Activated naive CD8-positive, alpha-beta T cell (primary cell): ENCODE results near the gene RNF217.
"Not testable (repeated sequence)": the region's sequence is repeated elsewhere in the genome, so short reads cannot be mapped to it uniquely, and the experiment has no call there.

Source experiments
- H3K27ac Mint-ChIP-seq: one replicate; pipeline ENCODE4 v1.8.0; 2021; ENCODE audit warnings: mixed read lengths
- H3K27me3 Mint-ChIP-seq: one replicate; pipeline ENCODE4 v1.8.0; 2021; ENCODE audit warnings: mixed read lengths
- H3K36me3 Mint-ChIP-seq: one replicate; pipeline ENCODE4 v1.8.0; 2021; ENCODE audit warnings: mixed read lengths
- H3K4me1 Mint-ChIP-seq: one replicate; pipeline ENCODE4 v1.8.0; 2021; ENCODE audit warnings: low read depth, mixed read lengths
- H3K4me3 Mint-ChIP-seq: one replicate; pipeline ENCODE4 v1.8.0; 2021; ENCODE audit warnings: mild to moderate bottlenecking, mixed read lengths
- H3K9me3 Mint-ChIP-seq: one replicate; pipeline ENCODE4 v1.8.0; 2021; ENCODE audit warnings: low read depth, mixed read lengths

RNF217 gene

GRCh38 chr6:125009578-125009977 is 47.3 kb downstream of the RNF217 start:
- Mint-ChIP-seq H3K27ac (no peak overlapping the region), H3K36me3 (no peaks in the 10 kb centered on the region), H3K9me3 (no peaks in the 10 kb centered on the region), H3K27me3 (peaks cover 4% of the 10 kb centered on the region), H3K4me1 (peaks cover 4% of the 10 kb centered on the region), H3K4me3 (no peak overlapping the region)

- H3K27me3 Mint-ChIP-seq: peaks cover under 1% of the 10 kb centered on the region
- H3K9me3 Mint-ChIP-seq: no peaks in the 10 kb centered on the region
- H3K27ac Mint-ChIP-seq: no peak overlapping the region
- peaks cover 4% of the 10 kb centered on the region for H3K4me1 Mint-ChIP-seq
- no peak overlapping the region for H3K4me3 Mint-ChIP-seq
- no peaks in the 10 kb centered on the region for H3K36me3 Mint-ChIP-seq
Measured at GRCh38 chr6:125013938-125014660, 51.9 kb downstream of the RNF217 start.

GRCh38 chr6:125014661-125014957 is 52.4 kb downstream of the RNF217 start:
- Mint-ChIP-seq H3K9me3 (no peaks in the 10 kb centered on the region), H3K27ac (no peak overlapping the region), H3K4me1 (peaks cover 4% of the 10 kb centered on the region), H3K27me3 (no peaks in the 10 kb centered on the region), H3K4me3 (no peak overlapping the region), H3K36me3 (no peaks in the 10 kb centered on the region)

GRCh38 chr6:125015152-125015551 is 52.9 kb downstream of the RNF217 start:
- no peaks in the 10 kb centered on the region for H3K27me3 Mint-ChIP-seq
- H3K27ac Mint-ChIP-seq: no peak overlapping the region
- H3K4me1 Mint-ChIP-seq: peaks cover 4% of the 10 kb centered on the region
- H3K36me3 Mint-ChIP-seq: no peaks in the 10 kb centered on the region
- no peak overlapping the region for H3K4me3 Mint-ChIP-seq
- no peaks in the 10 kb centered on the region for H3K9me3 Mint-ChIP-seq

GRCh38 chr6:125018136-125018535 is 55.9 kb downstream of the RNF217 start:
- H3K9me3 Mint-ChIP-seq: no peaks in the 10 kb centered on the region
- H3K4me1 Mint-ChIP-seq: peaks cover 2% of the 10 kb centered on the region
- no peak overlapping the region for H3K27ac Mint-ChIP-seq
- no peaks in the 10 kb centered on the region for H3K36me3 Mint-ChIP-seq
- H3K4me3 Mint-ChIP-seq: no peak overlapping the region
- H3K27me3 Mint-ChIP-seq: no peaks in the 10 kb centered on the region

GRCh38 chr6:125019281-125019680 is 57.0 kb downstream of the RNF217 start:
- Mint-ChIP-seq H3K4me3 (no peak overlapping the region), H3K27ac (no peak overlapping the region), H3K9me3 (no peaks in the 10 kb centered on the region), H3K27me3 (no peaks in the 10 kb centered on the region), H3K4me1 (peaks cover 1% of the 10 kb centered on the region), H3K36me3 (no peaks in the 10 kb centered on the region)

GRCh38 chr6:125019918-125020317 is 57.7 kb downstream of the RNF217 start:
- Mint-ChIP-seq H3K36me3 (no peaks in the 10 kb centered on the region), H3K4me3 (no peak overlapping the region), H3K27me3 (no peaks in the 10 kb centered on the region), H3K27ac (no peak overlapping the region), H3K9me3 (no peaks in the 10 kb centered on the region), H3K4me1 (no peaks in the 10 kb centered on the region)

- Mint-ChIP-seq H3K4me3 (no peak overlapping the region), H3K9me3 (no peaks in the 10 kb centered on the region), H3K27ac (no peak overlapping the region), H3K4me1 (no peaks in the 10 kb centered on the region), H3K27me3 (no peaks in the 10 kb centered on the region), H3K36me3 (no peaks in the 10 kb centered on the region)
Measured at GRCh38 chr6:125020385-125020784, 58.1 kb downstream of the RNF217 start.

GRCh38 chr6:125022391-125022989 is 60.3 kb downstream of the RNF217 start:
- H3K4me3 Mint-ChIP-seq: no peak overlapping the region
- H3K36me3 Mint-ChIP-seq: no peaks in the 10 kb centered on the region
- no peak overlapping the region for H3K27ac Mint-ChIP-seq
- no peaks in the 10 kb centered on the region for H3K27me3 Mint-ChIP-seq
- no peaks in the 10 kb centered on the region for H3K4me1 Mint-ChIP-seq
- peaks cover 4% of the 10 kb centered on the region for H3K9me3 Mint-ChIP-seq

GRCh38 chr6:125025164-125025854 is 63.1 kb downstream of the RNF217 start:
- peaks cover 2% of the 10 kb centered on the region for H3K27me3 Mint-ChIP-seq
- no peak overlapping the region for H3K4me3 Mint-ChIP-seq
- H3K9me3 Mint-ChIP-seq: peaks cover 6% of the 10 kb centered on the region
- no peaks in the 10 kb centered on the region for H3K4me1 Mint-ChIP-seq
- H3K27ac Mint-ChIP-seq: no peak overlapping the region
- no peaks in the 10 kb centered on the region for H3K36me3 Mint-ChIP-seq

- no peak overlapping the region for H3K27ac Mint-ChIP-seq
- H3K4me3 Mint-ChIP-seq: no peak overlapping the region
- no peaks in the 10 kb centered on the region for H3K36me3 Mint-ChIP-seq
- no peaks in the 10 kb centered on the region for H3K4me1 Mint-ChIP-seq
- H3K9me3 Mint-ChIP-seq: peaks cover 6% of the 10 kb centered on the region
- H3K27me3 Mint-ChIP-seq: peaks cover 2% of the 10 kb centered on the region
Measured at GRCh38 chr6:125027287-125027686, 65.0 kb downstream of the RNF217 start.

- Mint-ChIP-seq H3K9me3 (peaks cover 6% of the 10 kb centered on the region), H3K36me3 (no peaks in the 10 kb centered on the region), H3K4me3 (no peak overlapping the region), H3K27ac (no peak overlapping the region), H3K27me3 (peaks cover 2% of the 10 kb centered on the region), H3K4me1 (no peaks in the 10 kb centered on the region)
Measured at GRCh38 chr6:125030969-125031368, 68.7 kb downstream of the RNF217 start.

- Mint-ChIP-seq H3K27ac (no peak overlapping the region), H3K27me3 (peaks cover 2% of the 10 kb centered on the region)
Measured at GRCh38 chr6:125031385-125031784, 69.1 kb downstream of the RNF217 start.

GRCh38 chr6:125034929-125035328 is 72.7 kb downstream of the RNF217 start:
- not testable (repeated sequence) for H3K4me1 Mint-ChIP-seq, H3K36me3 Mint-ChIP-seq, H3K9me3 Mint-ChIP-seq, H3K27ac Mint-ChIP-seq, H3K4me3 Mint-ChIP-seq, H3K27me3 Mint-ChIP-seq

More at GRCh38 chr6:125031385-125031784, 69.1 kb downstream of the RNF217 start:
- Mint-ChIP-seq H3K9me3 (peaks cover 6% of the 10 kb centered on the region), H3K36me3 (no peaks in the 10 kb centered on the region), H3K4me3 (no peak overlapping the region), H3K4me1 (no peaks in the 10 kb centered on the region)

GRCh38 chr6:125036486-125036885 is 74.2 kb downstream of the RNF217 start:
- not testable (repeated sequence) for H3K27me3 Mint-ChIP-seq, H3K4me1 Mint-ChIP-seq, H3K4me3 Mint-ChIP-seq, H3K27ac Mint-ChIP-seq, H3K36me3 Mint-ChIP-seq, H3K9me3 Mint-ChIP-seq
